ENCODE measurements around the gene EIF4G3.
"Not testable (repeated sequence)": the region's sequence is repeated elsewhere in the genome, so short reads cannot be mapped to it uniquely, and the experiment has no call there.

EIF4G3 gene

GRCh38 chr1:21176586-21177555 is at the start of gene EIF4G3:
TSS of gene EIF4G3 (minus strand) at chr1:21176897. CDS start at chr1:21002742, 174,155 bp downstream.
- DNase-seq (ENCODE audit: low read depth in 3 of 3), result peak; percentile 97 to 100 (median 100)

GRCh38 chr1:21225065-21225464 is 48.4 kb upstream of the EIF4G3 start:
- no peak for DNase-seq (ENCODE audit: low read depth in 3 of 3)

GRCh38 chr1:21220815-21221214 is 44.1 kb upstream of the EIF4G3 start:
- no peak for DNase-seq (ENCODE audit: low read depth in 3 of 3)

GRCh38 chr1:21219674-21220073 is 43.0 kb upstream of the EIF4G3 start:
- DNase-seq (ENCODE audit: low read depth in 3 of 3), result no peak

GRCh38 chr1:21217812-21218596 is 41.3 kb upstream of the EIF4G3 start:
- DNase-seq (ENCODE audit: low read depth in 3 of 3), result peak in 2 of 3 experiments; percentile 3 to 33

GRCh38 chr1:21216835-21217811 is 40.4 kb upstream of the EIF4G3 start:
- DNase-seq (ENCODE audit: low read depth in 3 of 3), result peak; percentile 42 to 71 (median 57)

GRCh38 chr1:21212126-21212525 is 35.4 kb upstream of the EIF4G3 start:
- DNase-seq (ENCODE audit: low read depth in 3 of 3), result no peak

- not testable (repeated sequence) for DNase-seq (ENCODE audit: low read depth in 3 of 3)
Observed at GRCh38 chr1:21208137-21208700, 31.5 kb upstream of the EIF4G3 start.

GRCh38 chr1:21206117-21206516 is 29.4 kb upstream of the EIF4G3 start:
- DNase-seq (ENCODE audit: low read depth in 3 of 3), result no peak

GRCh38 chr1:21205416-21205815 is 28.7 kb upstream of the EIF4G3 start:
- DNase-seq (ENCODE audit: low read depth in 3 of 3), result no peak

- no peak for DNase-seq (ENCODE audit: low read depth in 3 of 3)
Observed at GRCh38 chr1:21201650-21202049, 25.0 kb upstream of the EIF4G3 start.

- DNase-seq (ENCODE audit: low read depth in 3 of 3), result not testable (repeated sequence)
Observed at GRCh38 chr1:21201238-21201637, 24.5 kb upstream of the EIF4G3 start.

- no peak for DNase-seq (ENCODE audit: low read depth in 3 of 3)
Observed at GRCh38 chr1:21200767-21201166, 24.1 kb upstream of the EIF4G3 start.

GRCh38 chr1:21198929-21199328 is 22.2 kb upstream of the EIF4G3 start:
- no peak for DNase-seq (ENCODE audit: low read depth in 3 of 3)

GRCh38 chr1:21192871-21193270 is 16.2 kb upstream of the EIF4G3 start:
- no peak for DNase-seq (ENCODE audit: low read depth in 3 of 3)

- no peak for DNase-seq (ENCODE audit: low read depth in 3 of 3)
Observed at GRCh38 chr1:21192284-21192683, 15.6 kb upstream of the EIF4G3 start.

- DNase-seq (ENCODE audit: low read depth in 3 of 3), result not testable (repeated sequence)
Observed at GRCh38 chr1:21190771-21191170, 14.1 kb upstream of the EIF4G3 start.

GRCh38 chr1:21189906-21190500 is 13.3 kb upstream of the EIF4G3 start:
- DNase-seq (ENCODE audit: low read depth in 3 of 3), result no peak

GRCh38 chr1:21189421-21189820 is 12.7 kb upstream of the EIF4G3 start:
- DNase-seq (ENCODE audit: low read depth in 3 of 3), result no peak

GRCh38 chr1:21188235-21188634 is 11.5 kb upstream of the EIF4G3 start:
- no peak for DNase-seq (ENCODE audit: low read depth in 3 of 3)
